T47D (cell line): ENCODE data around the gene LRMDA.

ENCODE experiments used
- DNase-seq, 2 experiments: peaks; one replicate each; pipeline versions ENCODE4 v3.0.0 to v3.0.0-alpha.2; 2011 to 2012; ENCODE audit warnings: low read depth in 1 of 2, low spot score in 1 of 2
- JUND ChIP-seq: IDR thresholded peaks from 2 replicates; pipeline ENCODE4 v1.6.1; 2012; ENCODE audit warnings: low read depth
- in situ Hi-C: cut with HindIII; loops from 2 replicates; pipeline ENCODE4 v1.10.0; 2016; ENCODE audit warnings: low sequenced_read_pairs, low pct_unique_long_range_greater_than_20kb

The LRMDA gene

GRCh38 chr10:75957314-75958120 lies 526.1 kb downstream of the LRMDA start:
- in situ Hi-C loops: no loop called here
- DNase-seq: no peak
- TF ChIP-seq JUND: no peak

GRCh38 chr10:75959209-75959608 lies 527.8 kb downstream of the LRMDA start:
- in situ Hi-C loops: no loop called here
- DNase-seq: no peak
- TF ChIP-seq JUND: no peak

- in situ Hi-C loops: no loop called here
- DNase-seq: no peak
- TF ChIP-seq JUND: no peak
These were observed 528.5 kb downstream of the LRMDA start for GRCh38 chr10:75959912-75960311.

GRCh38 chr10:75962395-75963061 lies 531.1 kb downstream of the LRMDA start:
- TF ChIP-seq JUND: no peak
- in situ Hi-C loops: no loop called here
- no peak for DNase-seq

- in situ Hi-C loops: no loop called here
- no peak for TF ChIP-seq JUND
- DNase-seq: no peak
These were observed 536.1 kb downstream of the LRMDA start for GRCh38 chr10:75967491-75967890.

- no peak for TF ChIP-seq JUND
- in situ Hi-C loops: no loop called here
- no peak for DNase-seq
These were observed 537.6 kb downstream of the LRMDA start for GRCh38 chr10:75969031-75969430.

- in situ Hi-C loops: no loop called here
These were observed 540.2 kb downstream of the LRMDA start for GRCh38 chr10:75971402-75972211.

GRCh38 chr10:75972491-75973276 lies 541.3 kb downstream of the LRMDA start:
- in situ Hi-C loops: no loop called here
- DNase-seq: no peak
- no peak for TF ChIP-seq JUND

More at GRCh38 chr10:75971402-75972211, 540.2 kb downstream of the LRMDA start:
- DNase-seq: no peak
- TF ChIP-seq JUND: no peak

- in situ Hi-C loops: no loop called here
- no peak for DNase-seq
- TF ChIP-seq JUND: no peak
These were observed 542.7 kb downstream of the LRMDA start for GRCh38 chr10:75974080-75974479.

GRCh38 chr10:75976681-75977080 lies 545.3 kb downstream of the LRMDA start:
- in situ Hi-C loops: no loop called here
- DNase-seq: no peak
- no peak for TF ChIP-seq JUND

GRCh38 chr10:75977139-75977538 lies 545.7 kb downstream of the LRMDA start:
- in situ Hi-C loops: no loop called here
- no peak for TF ChIP-seq JUND
- DNase-seq: no peak

GRCh38 chr10:75978213-75978612 lies 546.8 kb downstream of the LRMDA start:
- no peak for TF ChIP-seq JUND
- in situ Hi-C loops: no loop called here

More at GRCh38 chr10:75978213-75978612, 546.8 kb downstream of the LRMDA start:
- peak in 1 of 2 experiments; percentile 50 for DNase-seq
